GM19463 (cell line): Measurements from ENCODE around the gene SLC17A4.

Experiments used
- ATAC-seq: cut with Tn5 transposase; IDR thresholded peaks from one replicate; pipeline ENCODE4 v1.9.1; 2021; ENCODE audit warnings: mild to moderate bottlenecking, moderate library complexity; ENCODE audit not compliant: unreplicated experiment

Gene SLC17A4, protein sequence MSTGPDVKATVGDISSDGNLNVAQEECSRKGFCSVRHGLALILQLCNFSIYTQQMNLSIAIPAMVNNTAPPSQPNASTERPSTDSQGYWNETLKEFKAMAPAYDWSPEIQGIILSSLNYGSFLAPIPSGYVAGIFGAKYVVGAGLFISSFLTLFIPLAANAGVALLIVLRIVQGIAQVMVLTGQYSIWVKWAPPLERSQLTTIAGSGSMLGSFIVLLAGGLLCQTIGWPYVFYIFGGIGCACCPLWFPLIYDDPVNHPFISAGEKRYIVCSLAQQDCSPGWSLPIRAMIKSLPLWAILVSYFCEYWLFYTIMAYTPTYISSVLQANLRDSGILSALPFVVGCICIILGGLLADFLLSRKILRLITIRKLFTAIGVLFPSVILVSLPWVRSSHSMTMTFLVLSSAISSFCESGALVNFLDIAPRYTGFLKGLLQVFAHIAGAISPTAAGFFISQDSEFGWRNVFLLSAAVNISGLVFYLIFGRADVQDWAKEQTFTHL

DNA sequence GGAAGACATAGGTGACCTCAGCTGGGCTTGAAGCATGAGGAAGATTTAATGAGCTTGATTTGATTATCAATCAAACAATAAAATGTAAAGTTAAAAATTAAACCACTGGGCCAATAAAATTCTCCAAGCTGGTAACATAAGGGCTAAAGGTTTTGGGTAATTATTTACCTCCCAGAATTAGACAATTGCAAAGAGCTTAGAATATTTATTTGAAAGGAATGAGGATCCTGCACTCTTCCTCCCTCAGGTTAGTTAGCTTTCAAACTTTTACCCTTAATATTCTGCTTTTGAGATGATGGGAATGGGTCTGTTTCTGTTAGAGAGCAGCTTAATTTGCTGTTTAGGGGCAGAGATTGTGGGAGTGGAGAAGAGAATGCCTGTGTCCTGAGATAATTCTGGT, at the start of gene SLC17A4:
TSS of gene SLC17A4 (plus strand) at position 208 of the 400 bp plus-strand sequence. CDS start 7,221 bp downstream, outside the sequence.
- no peak for ATAC-seq

DNA sequence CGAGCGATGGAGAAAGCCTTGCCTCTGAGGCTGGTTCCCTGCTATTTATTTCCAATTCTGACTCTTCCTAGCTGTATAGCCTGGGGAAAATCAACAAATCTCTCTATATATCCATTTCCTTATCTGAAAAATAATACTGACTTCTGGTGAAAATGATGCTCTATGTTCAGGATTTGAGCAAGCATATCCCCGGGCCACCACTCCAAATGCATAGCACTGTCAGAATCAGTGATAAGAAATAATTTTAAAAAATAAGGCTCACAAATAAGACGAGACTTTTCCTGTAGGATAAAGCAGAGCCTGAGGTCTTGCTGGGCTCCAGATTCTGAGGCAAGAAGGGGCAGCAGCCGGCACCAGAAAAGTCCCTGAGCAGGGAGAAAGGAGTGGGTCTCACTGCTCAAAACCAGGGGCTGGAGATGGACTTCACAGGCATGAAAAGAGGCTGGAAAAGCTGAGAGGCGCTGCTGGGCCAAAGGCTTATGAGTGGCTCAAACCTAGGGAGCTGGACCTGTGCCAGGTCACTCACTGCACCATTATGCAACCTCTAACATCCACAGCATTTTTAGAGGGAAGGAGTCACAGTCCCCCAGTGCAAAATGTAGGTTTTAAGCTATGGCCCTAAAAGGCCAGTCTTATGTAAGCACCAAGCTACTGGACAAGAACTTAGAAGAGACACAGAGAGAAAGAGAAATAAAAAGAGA, 48.1 kb upstream of the SLC17A4 start:
- no peak for ATAC-seq

DNA sequence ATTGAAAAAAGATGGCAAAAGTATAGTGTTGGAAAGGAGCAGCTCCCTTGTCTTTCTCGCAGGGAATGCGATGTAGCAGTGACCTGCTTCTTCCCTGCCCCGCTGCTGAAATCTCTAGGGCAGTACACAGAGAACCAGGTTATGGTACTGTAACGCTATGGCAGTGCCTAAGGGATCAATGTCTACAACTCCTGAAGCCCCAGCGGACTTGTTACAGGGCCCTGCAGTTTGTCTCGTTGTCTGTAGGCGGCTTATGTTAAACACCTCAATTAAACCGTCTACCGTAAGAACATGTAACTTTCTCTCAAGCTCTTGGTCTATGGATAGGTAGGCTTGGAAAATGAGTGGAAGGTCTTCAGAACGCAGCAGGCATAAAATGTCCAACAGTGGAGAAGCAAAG, 44.8 kb upstream of the SLC17A4 start:
- ATAC-seq = no peak

DNA sequence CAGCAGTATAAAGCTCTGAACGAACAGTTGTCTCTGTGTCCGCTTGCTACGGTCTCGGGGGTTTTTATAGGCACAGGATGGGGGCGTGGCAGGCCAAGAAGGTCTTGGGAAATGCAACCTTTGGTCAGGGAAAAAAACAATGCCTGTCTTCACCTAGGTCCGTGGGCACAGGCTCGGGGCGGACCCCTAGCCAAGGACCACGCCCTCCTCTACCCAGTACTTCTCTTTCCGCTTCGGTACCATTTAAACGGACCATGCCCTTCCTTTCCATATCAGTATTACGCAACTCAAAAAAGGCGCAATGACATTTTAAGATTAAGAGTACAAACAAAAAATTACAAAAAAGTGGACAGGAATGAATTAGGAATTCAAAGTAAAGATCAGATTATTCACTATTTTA, 44.3 kb upstream of the SLC17A4 start:
- no peak for ATAC-seq

DNA sequence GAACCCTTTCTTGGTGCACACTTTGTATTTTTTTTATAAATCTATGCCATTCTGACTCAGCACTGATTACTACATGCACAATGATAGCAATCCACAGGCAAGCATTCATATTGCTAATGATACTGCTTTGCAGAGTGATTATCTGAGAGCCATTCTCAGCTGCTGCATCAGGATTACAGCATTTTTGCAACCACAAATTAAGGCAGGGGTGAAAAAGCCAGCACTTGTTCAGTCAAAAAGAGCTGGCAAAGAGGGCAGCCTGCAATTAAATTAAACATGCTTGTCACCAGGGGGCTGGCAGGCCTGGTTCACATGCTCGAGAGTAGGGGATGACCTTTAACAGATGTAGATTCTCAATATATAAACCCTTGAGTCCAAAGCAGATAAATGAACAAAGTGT, 40.7 kb upstream of the SLC17A4 start:
- ATAC-seq = no peak

DNA sequence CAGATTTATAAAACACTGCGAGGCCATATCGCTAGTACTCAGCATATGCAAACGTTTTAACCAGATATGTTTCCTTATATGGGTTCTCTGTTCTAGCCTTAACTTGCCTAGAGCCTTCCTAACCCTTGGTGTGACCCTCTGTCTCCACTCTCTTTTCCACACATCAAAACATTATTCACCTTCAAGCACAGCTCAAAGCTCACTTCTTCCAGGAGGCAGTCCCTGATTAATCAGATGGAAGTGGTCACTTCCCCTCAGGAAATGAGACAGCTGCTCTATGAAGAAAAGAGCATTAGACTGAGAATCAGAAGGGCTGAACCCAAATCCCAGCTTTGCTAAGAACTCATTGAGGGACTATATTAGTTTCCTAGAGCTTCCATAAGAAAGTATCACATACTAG, 39.8 kb upstream of the SLC17A4 start:
- ATAC-seq = no peak

DNA sequence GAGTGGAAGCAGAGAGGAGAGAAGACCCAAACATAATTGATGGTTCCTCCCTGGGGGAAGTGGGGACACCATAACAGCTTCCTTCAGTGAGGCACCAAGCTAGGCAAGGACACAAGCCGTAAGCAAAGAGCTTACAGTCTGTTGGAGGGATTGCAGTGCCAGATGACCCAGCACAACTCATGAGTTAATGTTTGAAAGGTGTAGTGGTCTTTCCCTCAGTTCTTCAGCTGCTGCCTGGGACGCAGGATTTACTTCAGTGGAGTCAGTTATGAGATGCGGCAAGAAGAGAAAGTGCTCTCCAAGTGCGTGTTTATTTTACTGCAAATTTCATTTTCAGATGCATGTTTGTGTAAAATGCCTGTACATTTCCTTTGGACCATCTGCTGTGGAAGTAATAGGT, 38.7 kb upstream of the SLC17A4 start:
- ATAC-seq = no peak

DNA sequence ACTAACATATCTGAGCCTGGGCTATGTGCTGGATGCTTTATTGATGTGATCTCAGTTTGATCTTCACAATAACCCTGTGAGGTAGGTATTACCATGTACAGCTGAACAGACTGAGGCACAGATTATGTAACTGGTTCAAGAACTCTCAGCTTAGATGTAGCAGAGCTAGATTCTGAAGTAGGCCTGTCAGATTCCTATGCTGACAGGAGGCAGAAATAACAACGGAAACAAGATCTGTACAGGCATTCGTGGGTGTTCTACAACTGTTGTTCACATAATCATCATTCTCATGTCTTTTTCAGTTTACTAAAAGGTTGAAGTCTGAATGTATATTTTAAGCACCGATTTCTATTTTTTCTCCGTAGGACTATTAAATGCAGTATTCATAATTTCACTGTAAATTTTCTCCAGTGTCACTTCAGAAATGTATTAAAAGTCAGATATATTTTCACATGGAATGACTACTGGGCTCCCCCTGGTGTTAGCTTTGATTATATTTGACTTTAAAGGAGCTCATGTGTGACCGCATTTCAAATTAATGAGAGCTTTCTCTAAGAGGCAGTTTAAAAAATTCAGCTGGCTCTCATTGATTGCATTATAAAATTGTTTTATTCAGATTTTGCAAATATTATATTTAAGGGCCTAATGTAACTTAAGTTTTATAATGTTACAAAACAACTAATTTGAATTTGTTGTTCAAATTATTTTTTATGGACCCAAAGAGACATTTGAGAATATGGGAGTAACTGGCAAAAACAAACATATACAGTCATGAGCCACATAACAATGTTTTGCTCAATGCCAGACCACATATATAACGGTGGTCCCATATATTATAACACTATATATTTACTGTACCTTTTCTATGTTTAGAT, 36.4 kb upstream of the SLC17A4 start:
- no peak for ATAC-seq

DNA sequence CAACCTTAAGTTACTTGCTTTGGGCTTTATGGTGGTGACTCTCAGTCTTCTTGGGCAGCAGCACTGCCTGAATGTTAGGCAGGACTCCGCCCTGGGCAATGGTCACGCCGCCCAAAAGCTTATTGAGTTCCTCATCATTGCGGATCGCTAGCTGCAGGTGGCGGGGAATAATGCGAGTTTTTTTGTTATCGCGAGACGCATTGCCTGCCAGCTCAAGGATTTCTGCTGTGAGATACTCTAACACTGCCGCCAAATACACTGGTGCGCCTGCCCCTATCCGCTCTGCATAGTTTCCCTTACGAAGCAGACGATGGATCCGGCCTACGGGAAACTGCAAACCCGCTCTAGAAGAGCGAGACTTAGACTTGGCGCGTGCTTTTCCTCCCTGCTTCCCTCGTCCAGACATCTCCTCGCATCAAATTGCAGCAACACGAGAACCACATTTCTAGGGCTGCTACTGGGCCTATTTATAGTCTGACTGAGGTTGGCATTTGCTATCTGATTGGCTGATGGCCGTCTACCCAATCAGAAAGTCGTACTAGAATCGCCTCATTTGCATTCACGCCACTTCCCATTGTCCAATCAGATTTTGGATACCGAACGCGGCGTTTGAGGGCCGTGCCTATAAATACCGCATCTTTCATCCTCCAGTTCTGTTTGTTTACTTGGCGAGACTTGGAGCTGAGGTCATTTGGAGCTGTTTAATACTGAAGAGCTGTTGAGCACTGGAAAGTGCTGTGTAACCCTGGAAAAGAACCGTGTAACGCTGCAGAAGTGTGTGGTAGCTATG, 28.2 kb upstream of the SLC17A4 start:
- ATAC-seq = no peak

DNA sequence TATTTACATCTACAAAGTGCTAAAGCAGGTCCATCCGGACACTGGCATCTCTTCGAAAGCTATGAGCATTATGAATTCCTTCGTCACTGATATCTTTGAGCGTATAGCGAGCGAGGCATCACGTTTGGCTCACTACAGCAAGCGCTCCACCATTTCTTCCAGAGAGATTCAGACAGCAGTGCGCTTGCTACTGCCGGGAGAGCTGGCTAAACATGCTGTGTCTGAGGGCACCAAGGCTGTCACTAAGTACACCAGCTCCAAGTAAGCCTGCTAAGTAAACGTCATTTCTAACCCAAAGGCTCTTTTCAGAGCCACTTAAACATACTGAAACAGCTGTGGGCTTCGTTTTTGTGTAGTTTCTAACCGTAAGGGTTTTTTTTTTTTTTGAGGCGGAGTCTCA, 27.5 kb upstream of the SLC17A4 start:
- no peak for ATAC-seq

DNA sequence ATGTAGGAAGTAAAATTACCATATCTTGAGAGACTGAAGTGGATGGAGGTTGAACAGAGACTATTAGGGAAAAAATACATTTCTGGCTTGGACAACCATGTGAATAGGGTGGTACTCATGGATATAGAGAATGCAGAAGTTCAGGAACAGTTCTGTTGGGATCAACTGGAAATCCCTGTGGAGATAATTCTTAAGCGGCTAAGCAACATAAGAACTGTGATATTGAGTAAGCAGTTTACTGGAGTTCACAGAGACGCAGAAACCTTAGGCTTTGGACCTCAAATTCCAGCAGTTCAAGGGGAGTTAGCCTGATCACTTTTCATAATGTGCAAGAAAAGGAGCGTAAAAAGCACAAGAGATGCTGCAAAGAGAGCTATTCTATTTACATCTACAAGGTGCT, 23.6 kb upstream of the SLC17A4 start:
- no peak for ATAC-seq

DNA sequence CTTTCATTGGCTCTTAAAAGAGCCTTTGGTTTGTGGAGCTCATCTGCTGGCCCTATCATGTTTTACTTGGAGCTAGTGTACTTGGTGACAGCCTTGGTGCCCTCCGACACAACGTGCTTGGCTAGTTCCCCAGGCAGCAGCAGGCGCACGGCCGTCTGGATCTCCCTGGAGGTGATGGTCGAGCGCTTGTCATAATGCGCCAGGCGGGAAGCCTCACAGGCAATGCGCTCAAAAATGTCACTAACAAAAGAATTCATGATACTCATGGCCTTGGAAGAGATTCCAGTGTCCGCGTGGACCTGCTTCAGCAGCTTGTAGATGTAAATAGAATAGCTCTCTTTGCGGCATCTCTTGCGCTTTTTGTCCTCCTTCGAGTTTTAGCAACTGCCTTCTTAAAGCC, 22.8 kb upstream of the SLC17A4 start:
- ATAC-seq = no peak

DNA sequence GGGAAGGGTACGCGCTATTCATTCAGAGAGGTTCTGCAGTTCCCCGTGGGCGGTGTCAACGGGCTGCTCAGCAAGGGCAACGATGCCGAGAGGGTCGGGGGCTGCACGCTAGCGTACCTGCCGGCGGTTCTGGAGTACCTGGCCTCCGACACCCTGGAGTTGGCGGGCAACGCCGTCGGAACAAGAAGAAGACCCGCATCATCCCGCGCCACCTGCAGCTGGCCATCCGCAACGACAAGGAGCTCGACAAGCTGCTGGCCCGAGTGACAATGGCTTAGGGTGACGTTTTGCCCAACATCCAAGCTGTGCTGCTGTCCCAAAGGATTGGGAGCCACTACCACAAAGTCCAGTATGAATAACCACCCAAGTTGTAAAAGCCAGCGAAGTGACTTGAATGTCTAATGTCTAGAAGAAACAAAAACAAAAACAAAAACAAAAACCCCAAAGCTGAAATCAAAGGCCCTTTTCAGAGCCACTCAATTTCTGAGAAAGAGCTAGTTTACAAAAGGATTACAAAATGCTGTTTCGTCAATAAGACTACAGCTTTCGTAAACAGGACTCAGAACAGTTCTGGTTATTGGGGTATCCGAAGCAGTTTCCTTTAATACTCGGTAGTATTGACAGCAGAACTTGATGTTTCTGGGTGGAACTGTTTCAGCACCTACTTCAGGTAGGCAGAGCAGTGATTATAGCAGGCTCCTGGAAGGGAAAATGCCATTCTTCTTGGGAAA, 21.9 kb upstream of the SLC17A4 start:
- no peak for ATAC-seq

DNA sequence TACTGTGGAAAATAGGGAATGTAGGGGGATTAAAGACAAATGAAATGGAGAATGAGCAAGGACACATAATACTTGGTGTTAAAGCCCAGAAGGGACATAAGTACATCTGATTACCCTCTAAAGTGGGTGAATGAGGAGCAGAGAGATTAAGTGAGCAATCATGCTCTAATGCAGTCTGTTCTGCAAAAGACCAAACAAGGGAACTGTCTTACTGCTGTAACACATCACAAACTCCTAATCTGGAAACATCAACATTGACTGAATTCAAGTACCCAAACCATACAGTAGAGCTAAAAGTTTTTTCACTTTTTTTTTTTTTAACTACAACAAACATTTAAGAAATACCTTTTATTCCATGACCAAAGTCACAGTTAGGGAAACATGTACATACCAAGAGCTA, 19.3 kb upstream of the SLC17A4 start:
- ATAC-seq = no peak

DNA sequence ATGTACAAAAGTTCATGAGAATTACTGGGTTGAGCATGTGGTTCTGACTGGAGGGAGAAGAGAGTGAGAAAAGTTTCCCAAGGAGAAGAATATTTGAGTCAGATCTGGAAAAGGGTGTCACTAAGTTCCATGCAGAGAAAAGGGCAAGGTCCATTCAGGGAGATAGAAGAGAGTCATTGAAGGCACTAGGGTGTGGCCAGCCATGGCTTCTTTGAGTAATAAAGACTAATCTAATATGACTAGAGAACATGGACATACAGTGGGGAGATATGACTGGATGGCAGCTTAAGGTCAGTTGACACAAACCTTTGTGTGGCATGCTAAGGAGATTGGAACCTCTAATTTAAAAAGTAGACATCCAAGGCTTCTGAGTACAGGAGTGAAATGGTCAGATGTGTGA, 10.7 kb upstream of the SLC17A4 start:
- peak; percentile 73 for ATAC-seq

DNA sequence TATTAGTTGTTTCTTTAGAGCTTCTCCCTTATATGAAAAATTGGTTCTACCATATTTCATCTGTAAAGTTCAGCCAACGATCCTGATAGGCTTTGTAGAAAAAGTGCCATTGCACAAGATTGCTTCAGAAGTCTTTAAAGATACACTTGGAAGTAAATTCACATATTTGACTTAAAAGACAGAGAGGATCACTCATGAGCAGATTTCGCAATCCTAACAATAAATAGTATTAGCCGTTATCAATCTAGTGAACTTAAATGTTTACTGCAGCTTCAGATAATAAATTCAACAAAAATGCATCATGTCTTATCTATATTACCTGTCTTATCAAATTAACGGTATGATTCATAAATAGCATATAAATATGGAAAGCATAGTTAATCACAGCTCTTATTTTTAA, 8.7 kb upstream of the SLC17A4 start:
- no peak for ATAC-seq

DNA sequence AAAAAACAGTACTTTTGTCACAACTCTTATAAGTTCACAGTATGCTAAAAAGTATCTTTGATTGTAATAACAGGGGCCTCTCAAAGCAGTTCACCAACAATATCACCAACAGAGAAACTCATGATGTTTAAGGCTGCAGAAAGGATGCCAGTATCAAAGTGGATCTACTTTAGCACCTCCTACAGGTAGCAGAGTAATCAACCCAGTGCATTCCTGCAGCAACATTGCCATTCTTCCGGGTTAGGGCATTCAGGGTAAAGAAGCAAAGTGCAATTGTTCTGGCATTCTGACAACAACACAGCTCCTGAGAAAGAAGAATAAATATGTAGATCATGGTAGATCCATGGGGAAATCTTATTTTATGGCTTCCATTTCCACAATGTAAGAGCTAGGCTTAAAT, 7.6 kb upstream of the SLC17A4 start:
- ATAC-seq = no peak

DNA sequence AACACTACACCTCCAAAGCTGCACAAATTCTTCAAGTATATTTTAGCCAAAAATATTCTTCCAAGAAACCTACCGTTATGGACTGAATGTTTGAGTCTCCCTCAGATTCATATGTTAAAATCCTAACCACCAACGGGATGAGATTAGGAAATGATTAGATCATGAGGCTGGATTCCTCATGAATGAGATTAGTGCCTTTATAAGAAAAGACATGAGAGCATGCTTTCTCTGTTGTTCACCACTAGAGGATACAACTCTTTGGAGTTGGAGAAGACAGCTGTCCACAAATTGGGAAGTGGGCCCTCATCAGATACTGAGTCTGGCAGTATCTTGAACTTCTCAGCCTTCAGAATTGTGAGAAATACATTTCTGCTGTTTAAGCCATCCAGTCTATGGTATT, 7.1 kb upstream of the SLC17A4 start:
- ATAC-seq = no peak

DNA sequence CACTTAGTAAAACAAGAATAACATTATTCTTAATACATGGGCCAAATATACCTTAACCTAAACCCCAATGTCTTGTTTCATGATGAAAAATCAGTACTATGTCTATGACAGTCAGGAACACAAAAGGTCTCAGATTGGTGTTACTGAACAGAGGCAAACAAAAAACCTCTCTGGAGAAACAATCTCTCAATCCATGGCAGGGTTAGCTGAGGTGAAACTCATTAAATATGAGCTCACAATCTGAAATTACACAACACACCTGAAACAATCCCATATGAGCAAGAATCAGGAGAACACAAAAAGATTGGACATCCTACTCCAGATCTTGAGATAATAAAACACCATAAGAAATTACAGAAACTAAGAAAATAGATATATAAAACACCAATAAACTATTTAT, 6.5 kb upstream of the SLC17A4 start:
- no peak for ATAC-seq
